Small intestine (tissue), 7 donors: ENCODE data around the gene S100A4. TPM values are rescaled to one million over a fixed set of nuclear protein-coding genes. Genes with fewer than 3 reads are reported as not detected.

Experiments
- DNase-seq, 2 donors: peaks; one replicate each; pipeline versions ENCODE4 v3.0.0 to v3.0.0-alpha.2; 2013
- FAIRE-seq: peaks from 2 replicates; lab custom pipeline; 2012; peaks lifted over from hg19 to GRCh38; lab: Jason Lieb, UNC
- H3K27ac ChIP-seq, 3 donors: one replicate each; pipeline ENCODE4 v1.5.1; 2013; ENCODE audit warnings: low read length in 2 of 3, mild to moderate bottlenecking in 2 of 3, control low read depth in 1 of 3, inconsistent platforms in 1 of 3, low read depth in 1 of 3, moderate library complexity in 1 of 3
- H3K27me3 ChIP-seq, 3 donors: one replicate each; pipeline ENCODE4 v1.6.1; 2013; ENCODE audit warnings: low read length in 3 of 3, inconsistent platforms in 1 of 3; ENCODE audit not compliant: control insufficient read depth in 3 of 3, insufficient read depth in 3 of 3
- H3K36me3 ChIP-seq, 3 donors: one replicate each; pipeline ENCODE4 v1.6.1; 2013; ENCODE audit warnings: low read length in 3 of 3, inconsistent platforms in 1 of 3, low read depth in 1 of 3, mild to moderate bottlenecking in 1 of 3, moderate library complexity in 1 of 3; ENCODE audit not compliant: control insufficient read depth in 3 of 3, insufficient read depth in 2 of 3
- H3K4me1 ChIP-seq, 3 donors: one replicate each; pipeline ENCODE4 v1.6.1; 2013; ENCODE audit warnings: low read length in 2 of 3, inconsistent platforms in 1 of 3, low read depth in 1 of 3, mild to moderate bottlenecking in 1 of 3, moderate library complexity in 1 of 3; ENCODE audit not compliant: control insufficient read depth in 3 of 3, insufficient read depth in 2 of 3
- H3K4me3 ChIP-seq, 3 donors: one replicate each; pipeline ENCODE4 v1.5.1; 2013; ENCODE audit warnings: low read length in 3 of 3, control low read depth in 1 of 3, inconsistent platforms in 1 of 3, low read depth in 1 of 3, mild to moderate bottlenecking in 1 of 3, moderate library complexity in 1 of 3
- H3K9me3 ChIP-seq, 2 donors: one replicate each; pipeline ENCODE4 v1.6.1; 2013; ENCODE audit warnings: low read depth in 1 of 2, low read length in 1 of 2; ENCODE audit not compliant: control insufficient read depth in 2 of 2, insufficient read depth in 1 of 2
- WGBS, 3 donors: extraction: QIAGEN DNeasy Blood & Tissue Kit; methylation state at CpG; one replicate each; pipeline ENCODE4 v1.1.7; 2013; 5-methylcytosine and 5-hydroxymethylcytosine counted together
- polyA plus RNA-seq, 4 donors: library from polyadenylated mRNA; stranded (reverse) in 3 of 4; unstranded in 1 of 4; fragments of 200-250 nt in 3 of 4; fragments of 120-200 nt in 1 of 4; gene quantifications; one replicate each; pipeline versions ENCODE4 v1.2.1 to v1.2.3, GENCODE V29; 2013
- donor health status: healthy with polysubstance abuse.
- donor health status: control.
- donor health status: control.
- donor health status: Bipolar disorder and iron deficiency.
- donor health status: healthy.

Gene S100A4
- polyA plus RNA-seq, 4 donors, result 7.6 to 230 (median 78.7) TPM

DNA sequence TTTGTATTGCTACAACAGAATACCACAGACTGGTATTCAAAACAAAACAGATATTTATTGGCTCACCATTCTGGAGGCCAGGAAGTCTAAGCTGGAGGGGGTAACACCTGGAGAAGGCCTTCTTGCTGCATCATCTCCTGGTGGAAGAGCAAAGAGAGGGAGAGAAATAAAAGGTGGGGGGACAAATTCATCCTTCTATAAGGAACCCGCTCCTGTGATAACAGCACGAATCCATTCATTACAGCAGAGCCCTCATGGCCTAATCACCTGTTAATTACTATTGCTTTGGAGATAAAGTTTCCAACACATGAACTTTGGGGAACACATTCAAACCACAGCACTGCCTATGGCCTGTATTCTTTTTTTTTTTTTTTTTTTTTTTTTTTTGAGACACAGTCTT, 14.6 kb upstream of the S100A4 start:
- 43 to 78% (median 67%) methylated on average over 2 of the region's 2 CpGs for WGBS, 3 donors
- Histone ChIP-seq H3K36me3 (no peaks in the 10 kb centered on the region), H3K4me3 (no peak overlapping the region), H3K4me1 (peaks cover 0 to 1% (median 0%) of the 10 kb centered on the region in 3 donors), H3K27ac (no peak overlapping the region), H3K27me3 (no peaks in the 10 kb centered on the region), H3K9me3 (no peaks in the 10 kb centered on the region)
- FAIRE-seq (no peak), DNase-seq (no peak)

DNA sequence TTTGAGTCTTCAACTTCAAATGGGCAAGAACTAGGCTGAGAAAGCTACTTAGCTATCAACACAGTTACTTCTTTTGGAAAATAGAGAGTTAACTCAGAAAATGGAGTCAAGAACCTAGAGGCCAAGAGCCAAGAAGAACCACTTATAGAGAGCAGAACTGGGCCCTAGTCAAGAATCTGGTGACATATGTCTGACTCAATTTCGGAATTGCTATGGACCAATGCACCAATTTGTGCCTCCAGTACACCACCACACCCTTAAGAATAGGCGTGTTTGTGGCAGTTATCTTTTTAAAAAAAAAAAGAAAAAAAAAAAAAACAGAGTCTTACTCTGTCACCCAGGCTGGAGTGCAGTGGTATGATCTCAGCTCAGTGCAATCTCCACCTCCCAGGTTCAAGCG, 12.3 kb upstream of the S100A4 start:
- no peak for DNase-seq
- Histone ChIP-seq H3K4me3 (no peak overlapping the region), H3K36me3 (no peaks in the 10 kb centered on the region), H3K27me3 (no peaks in the 10 kb centered on the region), H3K27ac (no peak overlapping the region), H3K9me3 (no peaks in the 10 kb centered on the region), H3K4me1 (no peaks in the 10 kb centered on the region)
- FAIRE-seq, result no peak
- WGBS, 3 donors, result 88 to 91% (median 90%) methylated on average over 3 of the region's 3 CpGs

DNA sequence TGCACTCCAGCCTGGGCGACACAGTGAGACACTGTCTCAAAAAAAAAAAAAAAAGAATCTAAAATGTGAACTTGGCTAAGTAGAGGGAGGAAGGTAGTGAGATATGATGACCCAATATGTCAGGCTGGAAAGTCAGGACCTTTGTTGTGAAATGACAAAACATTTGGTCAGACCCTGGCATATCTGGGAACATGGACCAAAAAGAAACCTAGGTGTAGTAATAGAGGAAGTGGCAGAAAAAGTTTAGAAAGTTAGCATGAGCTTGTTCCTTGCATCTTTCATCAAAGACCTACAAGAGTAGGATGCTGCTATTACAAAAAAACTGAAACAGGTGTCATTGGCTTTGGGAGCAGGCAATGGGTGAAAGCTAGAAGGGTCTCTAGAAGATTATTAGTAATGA, 10.7 kb upstream of the S100A4 start:
- Histone ChIP-seq H3K27ac (no peak overlapping the region), H3K4me3 (no peak overlapping the region), H3K9me3 (no peaks in the 10 kb centered on the region), H3K4me1 (no peaks in the 10 kb centered on the region), H3K27me3 (no peaks in the 10 kb centered on the region), H3K36me3 (no peaks in the 10 kb centered on the region)
- no peak for DNase-seq
- WGBS, 3 donors, result 92 to 93% (median 92%) methylated on average over 1 of the region's 1 CpG
- FAIRE-seq, result no peak

DNA sequence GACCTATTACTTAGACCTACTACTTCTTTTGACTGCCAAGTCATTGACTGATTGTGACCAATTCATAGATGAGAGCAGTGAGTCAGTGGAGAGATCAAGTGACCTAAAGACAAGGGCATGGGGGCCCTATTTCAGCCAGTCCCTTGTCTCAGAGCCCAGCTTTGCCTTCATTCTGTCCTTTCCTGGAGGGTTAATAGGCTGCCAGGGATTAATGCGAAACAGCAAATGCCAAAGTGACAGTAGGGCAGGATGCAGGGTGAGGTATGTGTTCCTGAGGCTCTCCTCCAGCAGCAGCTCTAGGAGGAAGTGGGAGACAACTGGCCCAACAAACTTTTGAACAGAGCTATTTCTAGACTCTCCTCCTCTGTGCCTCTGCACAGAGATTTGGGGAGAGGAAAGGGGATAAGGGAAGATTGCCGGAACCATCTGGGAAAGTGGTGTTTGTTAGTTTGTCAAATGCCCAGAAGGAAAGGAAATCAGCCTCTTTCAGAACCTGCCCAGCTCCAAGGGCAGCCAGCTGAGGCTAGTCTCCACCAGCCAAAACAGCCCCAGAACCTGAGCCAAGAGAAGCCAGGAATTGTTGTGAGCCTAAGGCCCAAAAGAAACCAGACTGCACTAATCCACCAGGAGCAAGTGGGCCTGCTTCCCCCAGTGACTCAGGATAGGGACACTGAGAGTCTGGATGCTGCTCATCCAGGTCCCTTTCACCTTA, 8.4 kb upstream of the S100A4 start:
- no peaks in the 10 kb centered on the region for H3K27me3 ChIP-seq
- H3K4me1 ChIP-seq, result peaks cover 0 to 6% (median 5%) of the 10 kb centered on the region in 3 donors
- DNase-seq, result no peak
- FAIRE-seq, result no peak
- H3K4me3 ChIP-seq, result no peak overlapping the region
- H3K9me3 ChIP-seq, result no peaks in the 10 kb centered on the region
- 70 to 86% (median 82%) methylated on average over 2 of the region's 2 CpGs for WGBS, 3 donors
- H3K36me3 ChIP-seq, result no peaks in the 10 kb centered on the region
- H3K27ac ChIP-seq, result no peak overlapping the region

DNA sequence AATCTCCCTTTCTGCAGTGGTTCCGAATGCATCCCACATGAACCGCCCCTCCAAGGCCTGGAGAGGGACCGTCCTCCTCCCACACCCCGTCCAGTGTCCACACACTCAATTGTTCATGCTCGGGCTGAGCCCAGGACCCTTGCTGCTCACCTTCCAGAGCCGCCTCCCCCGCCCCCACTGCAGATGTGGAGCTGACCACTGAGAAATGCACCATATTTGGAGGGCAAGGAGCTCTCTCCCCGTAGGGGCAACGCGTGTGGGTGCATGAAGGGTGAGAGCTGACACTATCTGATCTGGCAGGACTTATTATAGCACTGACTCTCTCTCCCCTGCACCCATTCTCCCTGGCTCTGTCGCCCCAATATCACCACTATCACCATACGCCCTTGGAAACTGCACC, 7.5 kb upstream of the S100A4 start:
- no peaks in the 10 kb centered on the region for H3K27me3 ChIP-seq
- no peaks in the 10 kb centered on the region for H3K36me3 ChIP-seq
- peaks cover 0 to 10% (median 10%) of the 10 kb centered on the region in 3 donors for H3K4me1 ChIP-seq
- no peak overlapping the region for H3K27ac ChIP-seq
- DNase-seq (no peak), FAIRE-seq (no peak)
- 91 to 93% (median 92%) methylated on average over 12 of the region's 12 CpGs for WGBS, 3 donors
- no peaks in the 10 kb centered on the region for H3K9me3 ChIP-seq
- H3K4me3 ChIP-seq, result no peak overlapping the region

DNA sequence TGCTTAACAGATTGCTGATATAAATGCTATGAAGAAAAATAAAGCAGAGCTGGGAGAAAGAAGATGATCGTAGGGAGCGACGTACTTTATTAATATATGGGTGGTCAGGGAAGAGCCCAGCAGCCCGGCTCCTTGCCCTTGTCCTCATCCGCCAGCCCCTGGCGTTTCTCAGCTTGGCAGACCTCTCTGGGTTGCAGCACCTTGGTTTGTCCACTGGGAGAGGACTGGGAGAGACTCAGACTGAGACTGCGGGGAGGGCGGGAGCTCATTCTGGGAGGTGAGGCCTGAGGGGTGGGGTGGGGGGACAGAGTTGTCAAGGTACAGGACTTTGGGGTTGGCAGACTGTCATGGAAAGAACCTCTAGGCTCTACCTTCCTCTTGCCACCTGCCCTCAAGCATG, 6.7 kb upstream of the S100A4 start:
- no peaks in the 10 kb centered on the region for H3K27me3 ChIP-seq
- peaks cover 0 to 12% (median 10%) of the 10 kb centered on the region in 3 donors for H3K4me1 ChIP-seq
- no peak overlapping the region for H3K4me3 ChIP-seq
- no peak overlapping the region for H3K27ac ChIP-seq
- FAIRE-seq (no peak), DNase-seq (no peak)
- no peaks in the 10 kb centered on the region for H3K36me3 ChIP-seq
- WGBS, 3 donors, result 85 to 92% (median 87%) methylated on average over 8 of the region's 8 CpGs
- H3K9me3 ChIP-seq, result no peaks in the 10 kb centered on the region

DNA sequence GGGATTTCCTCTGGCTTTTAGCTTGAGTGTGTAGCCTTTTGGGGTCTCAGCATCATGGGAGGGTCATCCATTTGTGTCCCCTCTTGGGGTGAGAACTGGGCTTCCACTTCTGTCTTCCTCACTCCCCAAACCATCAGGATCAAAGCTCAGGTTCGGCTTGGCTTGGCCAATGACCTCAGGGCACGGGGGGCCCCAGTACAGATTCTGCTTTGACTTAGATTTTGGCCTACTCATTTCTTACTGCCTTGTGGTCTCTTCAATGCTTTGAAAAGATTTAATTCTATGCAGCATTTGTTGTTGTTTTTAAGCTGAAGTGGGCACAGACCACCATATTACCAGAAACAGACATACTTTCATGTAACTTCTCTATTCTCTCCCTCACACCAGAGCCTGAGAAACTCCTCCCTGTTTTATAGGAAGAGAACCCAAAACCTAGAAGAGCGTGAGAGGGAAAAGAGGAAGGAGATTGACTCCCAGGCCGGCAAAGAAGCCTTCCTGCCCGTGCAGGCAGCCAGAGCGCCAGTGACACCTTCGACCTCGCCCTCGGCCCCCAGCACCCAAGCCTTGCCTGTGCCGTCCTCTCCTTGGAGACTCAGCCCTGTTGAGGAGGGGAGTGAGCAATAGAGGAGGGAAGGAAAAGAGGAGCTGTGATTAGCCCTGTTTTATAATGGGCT, 5.4 kb upstream of the S100A4 start:
- peaks cover 0 to 26% (median 10%) of the 10 kb centered on the region in 3 donors for H3K4me1 ChIP-seq
- no peaks in the 10 kb centered on the region for H3K9me3 ChIP-seq
- no peaks in the 10 kb centered on the region for H3K27me3 ChIP-seq
- DNase-seq (no peak), FAIRE-seq (no peak)
- H3K4me3 ChIP-seq, result no peak overlapping the region
- H3K36me3 ChIP-seq, result no peaks in the 10 kb centered on the region
- H3K27ac ChIP-seq, result no peak overlapping the region
- 75 to 80% (median 77%) methylated on average over 10 of the region's 10 CpGs for WGBS, 3 donors

DNA sequence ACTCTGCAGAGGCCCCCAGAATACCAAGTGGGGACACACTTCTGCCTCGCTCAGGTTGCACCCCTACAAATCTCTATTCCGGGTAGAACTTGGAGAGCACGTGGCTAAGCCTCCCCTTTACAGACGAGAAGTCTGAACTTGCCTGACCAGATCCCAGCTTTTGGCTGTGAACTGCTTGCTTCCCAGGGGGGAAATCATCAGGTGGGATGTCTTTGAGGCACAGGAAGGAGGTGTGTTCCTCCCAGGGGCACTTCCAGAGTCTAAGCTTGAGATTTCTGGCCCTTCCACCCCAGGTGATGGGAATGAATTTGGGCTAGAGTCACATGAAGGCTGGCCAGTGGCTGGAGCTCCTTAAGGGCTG, 4.8 kb upstream of the S100A4 start:
- 89 to 100% (median 96%) methylated on average over 4 of the region's 4 CpGs for WGBS, 3 donors
- DNase-seq (no peak), FAIRE-seq (no peak)
- H3K4me3 ChIP-seq, result no peak overlapping the region
- H3K27ac ChIP-seq, result no peak overlapping the region
- no peaks in the 10 kb centered on the region for H3K9me3 ChIP-seq
- H3K27me3 ChIP-seq, result no peaks in the 10 kb centered on the region
- no peaks in the 10 kb centered on the region for H3K36me3 ChIP-seq
- peaks cover 4 to 32% (median 10%) of the 10 kb centered on the region in 3 donors for H3K4me1 ChIP-seq
